ENCODE results near the gene OR6N1. TPM values are rescaled to one million over a fixed set of nuclear protein-coding genes. Genes with fewer than 3 reads are reported as not detected.

OR6N1 gene
- total RNA-seq, 1 experiment from 2014 or later, result not detected

- CTCF ChIA-PET, result no interaction called here
- intact Hi-C loops (cut with micrococcal nuclease), result no loop called here
- POLR2A ChIA-PET, result no interaction called here
- Histone ChIP-seq H3K27me3 (ENCODE audit: insufficient read depth, low read length) (no peaks in the 10 kb centered on the region), H3K4me1 (ENCODE audit: control insufficient read depth in 1 of 2, insufficient read depth in 2 of 2, low read length in 2 of 2) (no peaks in the 10 kb centered on the region), H3K9me2 (ENCODE audit: insufficient read depth) (no peaks in the 10 kb centered on the region), H3K27ac (ENCODE audit: low read depth, low read length) (no peak overlapping the region), H3K4me2 (ENCODE audit: low read length) (no peak overlapping the region), H3K9me3 (ENCODE audit: control insufficient read depth in 1 of 2, insufficient read depth in 1 of 2, low read depth in 1 of 2, low read length in 2 of 2) (no peaks in the 10 kb centered on the region), H2AFZ (ENCODE audit: low read depth, low read length, poor library complexity, severe bottlenecking) (no peak overlapping the region), H3K79me2 (ENCODE audit: insufficient read depth, low read length) (no peaks in the 10 kb centered on the region), H4K20me1 (ENCODE audit: insufficient read depth) (no peaks in the 10 kb centered on the region), H3K9ac (ENCODE audit: low read length) (no peak overlapping the region), H3K4me3 (replicated peaks in 1 of 2; ENCODE audit: low read depth in 1 of 2, low read length in 2 of 2) (no peak overlapping the region), H3K36me3 (ENCODE audit: control insufficient read depth in 1 of 2, insufficient read depth in 2 of 2, low read length in 2 of 2) (no peaks in the 10 kb centered on the region)
- RAD21 ChIA-PET (ENCODE audit: low non-redundant PET in 1 of 2, low total read pairs in 2 of 2, uncharacterized antibody in 2 of 2, unreplicated experiment in 2 of 2), result no interaction called here
- BruUV-seq (replicated peaks), result no TSS peak
- TF ChIP-seq CTCF (IDR thresholded peaks at IDR 0.05 in 2 of 3, conservative IDR thresholded peaks at IDR 0.05 in 1 of 3; ENCODE audit: borderline replicate concordance in 1 of 3, insufficient read depth in 1 of 3, low read depth in 2 of 3, low read length in 2 of 3) (no peak), MAX (IDR thresholded peaks at IDR 0.05) (no peak), ATF3 (IDR thresholded peaks at IDR 0.05) (no peak), ZBTB33 (IDR thresholded peaks at IDR 0.05; ENCODE audit: extremely low read depth, insufficient replicate concordance, low read length) (no peak), TCF7L2 (IDR thresholded peaks at IDR 0.05; ENCODE audit: borderline replicate concordance, extremely low read depth, insufficient read depth, insufficient read length) (no peak), EZH2phosphoT487 (IDR thresholded peaks at IDR 0.05; ENCODE audit: borderline replicate concordance) (no peak), REST (IDR thresholded peaks at IDR 0.05; ENCODE audit: low read depth) (no peak), RAD21 (IDR thresholded peaks at IDR 0.05; ENCODE audit: low read depth) (no peak), EGR1 (IDR thresholded peaks at IDR 0.05; ENCODE audit: low read depth) (no peak), POLR2A (IDR thresholded peaks at IDR 0.05; ENCODE audit: borderline replicate concordance, extremely low read depth, insufficient read depth, insufficient read length) (no peak)
- DNase-seq (ENCODE audit: low read depth, low spot score), result no peak
- ATAC-seq, result no peak
Measured at GRCh38 chr1:158812336-158812735, 40.3 kb upstream of the OR6N1 start.
